Fibroblast of lung (primary cell): ENCODE results near the gene RPL37A. TPM values are rescaled to one million over a fixed set of nuclear protein-coding genes. Genes with fewer than 3 reads are reported as not detected.

Experiments
- DNase-seq, 2 donors: peaks; one replicate each; pipeline versions ENCODE4 v3.0.0 to v3.0.0-alpha.2; 2010; ENCODE audit warnings: low read depth in 2 of 2
- H2AFZ ChIP-seq: 2 replicates; pipeline ENCODE4 v1.5.1; 2012; ENCODE audit warnings: low read length, control low read depth, inconsistent platforms
- H3K27ac ChIP-seq: 2 replicates; pipeline ENCODE4 v1.5.1; 2011; ENCODE audit warnings: low read length, control low read depth; ENCODE audit not compliant: insufficient read depth
- H3K27me3 ChIP-seq: 2 replicates; pipeline ENCODE4 v1.5.1; 2011; ENCODE audit warnings: mild to moderate bottlenecking, low read length; ENCODE audit not compliant: control insufficient read depth, insufficient read depth
- H3K36me3 ChIP-seq: 2 replicates; pipeline ENCODE4 v1.5.1; 2011; ENCODE audit warnings: low read length; ENCODE audit not compliant: control insufficient read depth, insufficient read depth
- H3K4me1 ChIP-seq: 2 replicates; pipeline ENCODE4 v1.5.1; 2011; ENCODE audit warnings: low read length; ENCODE audit not compliant: control insufficient read depth, insufficient read depth; ENCODE audit errors: extremely low read depth
- H3K4me2 ChIP-seq: 2 replicates; pipeline ENCODE4 v1.5.1; 2011; ENCODE audit warnings: low read length, control low read depth; ENCODE audit not compliant: insufficient read depth; ENCODE audit errors: extremely low read depth
- H3K4me3 ChIP-seq, 4 experiments: fragments of 200-600 bp in 1 of 4; sonication (generic) in 1 of 4; replicated peaks in 1 of 4; 2 replicates each; pipeline ENCODE4 v1.5.1; 2011 to 2016; ENCODE audit warnings: low read length in 4 of 4, low read depth in 3 of 4, mild to moderate bottlenecking in 3 of 4, control low read depth in 2 of 4, inconsistent platforms in 1 of 4, mixed read lengths in 1 of 4; ENCODE audit not compliant: insufficient read depth in 1 of 4; ENCODE audit errors: control extremely low read depth in 1 of 4
- H3K79me2 ChIP-seq: 2 replicates; pipeline ENCODE4 v1.5.1; 2012; ENCODE audit warnings: mild to moderate bottlenecking, low read length, inconsistent platforms; ENCODE audit not compliant: control insufficient read depth, insufficient read depth
- H3K9ac ChIP-seq: 2 replicates; pipeline ENCODE4 v1.5.1; 2011; ENCODE audit warnings: mild to moderate bottlenecking, low read length, control low read depth; ENCODE audit not compliant: insufficient read depth
- H3K9me3 ChIP-seq: 2 replicates; pipeline ENCODE4 v1.5.1; 2012; ENCODE audit warnings: low read depth, low read length; ENCODE audit not compliant: control insufficient read depth, insufficient read depth
- H4K20me1 ChIP-seq: 2 replicates; pipeline ENCODE4 v1.5.1; 2011; ENCODE audit warnings: low read length; ENCODE audit not compliant: control insufficient read depth, insufficient read depth; ENCODE audit errors: extremely low read depth
- EZH2 ChIP-seq: IDR thresholded peaks from 2 replicates; pipeline ENCODE4 v1.5.1; 2012; ENCODE audit warnings: low read length, control low read depth, mild to moderate bottlenecking; ENCODE audit errors: missing control alignments
- polyA plus RNA-seq, 2 donors: library from polyadenylated mRNA; depleted of rRNA in 1 of 2; stranded (reverse) in 1 of 2; unstranded in 1 of 2; fragments of >200 nt; gene quantifications; 2 replicates each; pipeline ENCODE4 v1.2.1, GENCODE V29; 2011 to 2012; ENCODE audit warnings: missing spikeins in 1 of 2
- total RNA-seq: library from RNA; depleted of rRNA; stranded (reverse); fragments of >200 nt; gene quantifications from 2 replicates; pipeline ENCODE4 v1.2.1, GENCODE V29; 2014
- TF ChIP-seq, protein P1 (sequence below), 2 donors: IDR thresholded peaks in 1 of 2; conservative IDR thresholded peaks in 1 of 2; 1 replicate in 1 of 2; 2 replicates in 1 of 2; pipeline ENCODE4 v1.5.1; 2011 to 2012; ENCODE audit warnings: low read length in 2 of 2, control low read depth in 1 of 2, inconsistent platforms in 1 of 2, low read depth in 1 of 2, mild to moderate bottlenecking in 1 of 2

RPL37A gene
- total and polyA plus RNA-seq, 2 donors (not counting 1 experiment from before 2014, with no cell fraction given), result 1,688 to 3,233 TPM

DNA sequence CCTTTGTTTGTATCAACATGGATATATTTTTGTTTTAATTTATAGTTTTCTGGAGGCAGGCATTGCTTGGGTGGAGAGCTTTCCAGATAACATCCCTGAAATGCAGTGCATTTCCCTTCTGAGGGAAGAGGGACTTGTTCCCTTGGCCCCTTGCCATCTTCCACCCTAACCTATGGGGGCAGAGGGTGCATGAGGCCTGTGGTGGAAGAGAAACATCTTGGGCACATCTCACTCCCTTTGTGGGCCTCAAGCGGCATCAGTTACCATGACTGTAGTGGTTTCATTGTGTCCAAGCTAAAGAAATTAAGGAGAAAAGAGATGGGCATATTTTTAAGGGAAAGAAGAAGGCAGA, 5.3 kb upstream of the RPL37A start:
- H3K27me3 ChIP-seq, result no peaks in the 10 kb centered on the region
- no peak overlapping the region for H3K27ac ChIP-seq
- no peaks in the 10 kb centered on the region for H3K9me3 ChIP-seq
- no peak overlapping the region for H3K4me3 ChIP-seq
- no peaks in the 10 kb centered on the region for H4K20me1 ChIP-seq
- TF ChIP-seq, protein P1, sequence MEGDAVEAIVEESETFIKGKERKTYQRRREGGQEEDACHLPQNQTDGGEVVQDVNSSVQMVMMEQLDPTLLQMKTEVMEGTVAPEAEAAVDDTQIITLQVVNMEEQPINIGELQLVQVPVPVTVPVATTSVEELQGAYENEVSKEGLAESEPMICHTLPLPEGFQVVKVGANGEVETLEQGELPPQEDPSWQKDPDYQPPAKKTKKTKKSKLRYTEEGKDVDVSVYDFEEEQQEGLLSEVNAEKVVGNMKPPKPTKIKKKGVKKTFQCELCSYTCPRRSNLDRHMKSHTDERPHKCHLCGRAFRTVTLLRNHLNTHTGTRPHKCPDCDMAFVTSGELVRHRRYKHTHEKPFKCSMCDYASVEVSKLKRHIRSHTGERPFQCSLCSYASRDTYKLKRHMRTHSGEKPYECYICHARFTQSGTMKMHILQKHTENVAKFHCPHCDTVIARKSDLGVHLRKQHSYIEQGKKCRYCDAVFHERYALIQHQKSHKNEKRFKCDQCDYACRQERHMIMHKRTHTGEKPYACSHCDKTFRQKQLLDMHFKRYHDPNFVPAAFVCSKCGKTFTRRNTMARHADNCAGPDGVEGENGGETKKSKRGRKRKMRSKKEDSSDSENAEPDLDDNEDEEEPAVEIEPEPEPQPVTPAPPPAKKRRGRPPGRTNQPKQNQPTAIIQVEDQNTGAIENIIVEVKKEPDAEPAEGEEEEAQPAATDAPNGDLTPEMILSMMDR (conservative IDR thresholded peaks at IDR 0.05 in 1 of 2, IDR thresholded peaks at IDR 0.05 in 1 of 2; ENCODE audit: low read depth in 1 of 2, low read length in 2 of 2), result no peak
- TF ChIP-seq EZH2, result no peak
- peaks cover 7% of the 10 kb centered on the region for H3K79me2 ChIP-seq
- no peaks in the 10 kb centered on the region for H3K36me3 ChIP-seq
- DNase-seq, result no peak
- no peak overlapping the region for H2AFZ ChIP-seq
- peaks cover 8% of the 10 kb centered on the region for H3K4me1 ChIP-seq
- no peak overlapping the region for H3K4me2 ChIP-seq
- H3K9ac ChIP-seq, result no peak overlapping the region

DNA sequence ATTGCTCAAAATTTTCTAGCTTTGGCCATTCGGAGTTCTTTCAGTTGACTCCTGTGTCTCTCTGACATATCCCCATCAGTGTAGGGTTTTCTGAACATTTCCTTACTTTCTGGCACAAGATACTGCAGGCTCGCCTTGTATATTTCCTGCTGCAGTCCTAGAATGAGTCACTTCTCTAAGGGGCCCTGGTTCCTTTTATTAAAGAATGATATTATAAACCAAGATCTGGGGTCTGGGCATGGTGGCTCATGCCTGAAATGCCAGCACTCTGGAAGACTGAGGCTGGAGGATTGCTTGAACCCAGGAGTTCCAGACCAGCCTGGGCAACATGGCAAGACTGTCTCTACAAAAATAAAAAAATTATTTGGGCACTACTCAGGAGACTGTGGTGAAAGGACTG, 3.0 kb upstream of the RPL37A start:
- Histone ChIP-seq H3K4me3 (no peak overlapping the region), H3K27me3 (no peaks in the 10 kb centered on the region), H3K36me3 (peaks cover 5% of the 10 kb centered on the region), H4K20me1 (peaks cover 2% of the 10 kb centered on the region), H3K4me1 (peaks cover 9% of the 10 kb centered on the region), H2AFZ (no peak overlapping the region), H3K27ac (no peak overlapping the region), H3K4me2 (peak overlapping the region; percentile 37), H3K79me2 (peaks cover 28% of the 10 kb centered on the region), H3K9me3 (no peaks in the 10 kb centered on the region), H3K9ac (no peak overlapping the region)
- no peak for TF ChIP-seq EZH2
- TF ChIP-seq, protein P1 (conservative IDR thresholded peaks at IDR 0.05 in 1 of 2, IDR thresholded peaks at IDR 0.05 in 1 of 2; ENCODE audit: low read depth in 1 of 2, low read length in 2 of 2), result no peak
- DNase-seq, result peak; percentile 68 to 69

DNA sequence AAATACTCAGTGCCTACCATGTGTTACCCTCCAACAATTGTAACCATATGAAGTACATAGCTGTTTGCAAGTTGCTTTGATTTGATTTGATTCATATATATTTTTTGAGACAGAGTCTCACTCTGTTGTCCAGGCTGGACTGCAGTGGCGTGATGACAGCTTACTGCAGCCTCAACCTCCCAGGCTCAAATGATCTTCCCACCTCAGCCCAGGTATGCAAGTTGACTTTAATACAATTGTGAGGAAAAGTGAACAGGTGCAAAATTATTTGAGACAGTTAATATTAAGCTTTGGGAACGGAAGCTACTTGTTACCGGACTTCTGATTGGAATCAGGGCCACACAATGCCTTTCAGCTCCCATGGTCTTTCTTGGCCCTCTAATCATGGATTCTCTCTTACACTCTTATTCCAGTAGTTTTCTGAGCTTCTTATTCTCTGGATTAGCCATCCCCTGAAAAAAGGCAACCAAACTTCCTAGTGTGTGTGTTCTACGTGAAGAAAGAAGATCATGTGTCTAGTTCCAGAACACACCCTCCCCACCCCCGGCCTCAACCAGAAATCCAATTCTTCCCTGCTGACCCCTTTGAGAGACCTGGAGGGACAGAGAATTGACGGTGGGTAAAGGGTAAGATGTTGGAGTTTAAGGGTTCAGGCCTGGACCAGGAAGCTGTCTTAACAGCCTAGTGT, 1.1 kb upstream of the RPL37A start:
- H3K9ac ChIP-seq, result peak overlapping the region; percentile 9
- peaks cover 15% of the 10 kb centered on the region for H3K36me3 ChIP-seq
- H3K4me2 ChIP-seq, result peak overlapping the region; percentile 87
- H3K79me2 ChIP-seq, result peaks cover 44% of the 10 kb centered on the region
- peak overlapping the region; percentile 94 for H2AFZ ChIP-seq
- no peak for TF ChIP-seq EZH2
- TF ChIP-seq, protein P1 (conservative IDR thresholded peaks at IDR 0.05 in 1 of 2, IDR thresholded peaks at IDR 0.05 in 1 of 2; ENCODE audit: low read depth in 1 of 2, low read length in 2 of 2), result no peak
- no peaks in the 10 kb centered on the region for H3K27me3 ChIP-seq
- DNase-seq, result no peak
- H3K27ac ChIP-seq, result peak overlapping the region; percentile 82
- H3K9me3 ChIP-seq, result no peaks in the 10 kb centered on the region
- peaks cover 9% of the 10 kb centered on the region for H3K4me1 ChIP-seq
- H4K20me1 ChIP-seq, result peaks cover 2% of the 10 kb centered on the region
- H3K4me3 ChIP-seq, result peak overlapping the region; percentile 80 to 95 (median 92)
